Neural progenitor cell (in vitro differentiated cells): ENCODE data around the gene PAGE4. TPM values are rescaled to one million over a fixed set of nuclear protein-coding genes. Genes with fewer than 3 reads are reported as not detected.
A peak's percentile ranks its signal among the peaks of the same experiment; 100 is the strongest.

ENCODE experiments used
- DNase-seq: peaks from one replicate; pipeline ENCODE4 v3.0.0-alpha.2; 2016; ENCODE audit warnings: low spot score
- H2AFZ ChIP-seq: fragments of 200-600 bp; sonication (generic); replicated peaks from 2 replicates; pipeline ENCODE4 v1.6.1; 2016; ENCODE audit warnings: antibody characterized with exemption
- H3F3A ChIP-seq: fragments of 200-600 bp; sonication (generic); 2 replicates; pipeline ENCODE4 v1.6.1; 2016; ENCODE audit warnings: antibody characterized with exemption, low read depth
- H3K27ac ChIP-seq: fragments of 200-600 bp; sonication (generic); 2 replicates; pipeline ENCODE4 v1.5.1; 2016; ENCODE audit warnings: mild to moderate bottlenecking
- H3K27me3 ChIP-seq: fragments of 200-600 bp; sonication (generic); 2 replicates; pipeline ENCODE4 v1.6.1; 2016; ENCODE audit warnings: mild to moderate bottlenecking, moderate library complexity
- H3K36me3 ChIP-seq: fragments of 200-600 bp; sonication (generic); 2 replicates; pipeline ENCODE4 v1.5.1; 2016
- H3K4me1 ChIP-seq: fragments of 200-600 bp; sonication (generic); 2 replicates; pipeline ENCODE4 v1.6.1; 2016; ENCODE audit warnings: mixed run types
- H3K4me2 ChIP-seq: fragments of 200-600 bp; sonication (generic); 2 replicates; pipeline ENCODE4 v1.6.1; 2016
- H3K4me3 ChIP-seq: fragments of 200-600 bp; sonication (generic); 2 replicates; pipeline ENCODE4 v1.5.1; 2016
- H3K79me2 ChIP-seq: fragments of 200-600 bp; sonication (generic); 2 replicates; pipeline ENCODE4 v1.6.1; 2016; ENCODE audit warnings: low read depth
- H3K9ac ChIP-seq: fragments of 200-600 bp; sonication (generic); 2 replicates; pipeline ENCODE4 v1.6.1; 2016
- H3K9me3 ChIP-seq: fragments of 200-600 bp; sonication (generic); 2 replicates; pipeline ENCODE4 v1.5.1; 2016; ENCODE audit warnings: low read depth
- H4K20me1 ChIP-seq: fragments of 200-600 bp; sonication (generic); 2 replicates; pipeline ENCODE4 v1.6.1; 2016; ENCODE audit warnings: low read depth
- H3K27ac Mint-ChIP-seq: 3 replicates; pipeline ENCODE4 v1.8.0; 2021; ENCODE audit warnings: mixed read lengths
- H3K27me3 Mint-ChIP-seq: 2 replicates; pipeline ENCODE4 v1.8.0; 2022; ENCODE audit warnings: low read depth, mild to moderate bottlenecking, inconsistent platforms, moderate library complexity, mixed read lengths; ENCODE audit not compliant: insufficient read depth
- H3K36me3 Mint-ChIP-seq: 3 replicates; pipeline ENCODE4 v1.8.0; 2021; ENCODE audit warnings: mixed read lengths
- H3K4me1 Mint-ChIP-seq: 3 replicates; pipeline ENCODE4 v1.8.0; 2021; ENCODE audit warnings: mixed read lengths
- H3K4me3 Mint-ChIP-seq: 3 replicates; pipeline ENCODE4 v1.8.0; 2021; ENCODE audit warnings: mild to moderate bottlenecking, moderate library complexity, mixed read lengths
- H3K9me3 Mint-ChIP-seq: 3 replicates; pipeline ENCODE4 v1.8.0; 2020; ENCODE audit warnings: mixed read lengths
- EZH2 ChIP-seq: fragments of 200-600 bp; sonication (generic); IDR thresholded peaks from 2 replicates; pipeline ENCODE4 v1.6.1; 2017; ENCODE audit warnings: antibody characterized with exemption, mild to moderate bottlenecking, moderate library complexity
- EZH2phosphoT487 ChIP-seq: fragments of 200-600 bp; sonication (generic); IDR thresholded peaks from 2 replicates; pipeline ENCODE4 v1.6.1; 2017; ENCODE audit warnings: antibody characterized with exemption
- total RNA-seq: library from RNA; depleted of rRNA; stranded (reverse); fragments of >200 nt; gene quantifications from 2 replicates; pipeline ENCODE4 v1.2.3, GENCODE V29; 2015; ENCODE audit warnings: low replicate concordance
- TF ChIP-seq, protein P1 (sequence below): fragments of 200-600 bp; sonication (generic); IDR thresholded peaks from 2 replicates; pipeline ENCODE4 v1.5.1; 2017; ENCODE audit warnings: antibody characterized with exemption, mild to moderate bottlenecking

Gene PAGE4
- total RNA-seq, 1 donor from 2014 or later = not detected

- H3K4me3 ChIP-seq = no peak overlapping the region
- no peak overlapping the region for H2AFZ ChIP-seq
- no peaks in the 10 kb centered on the region for H4K20me1 ChIP-seq
- H3K27me3 ChIP-seq = no peaks in the 10 kb centered on the region
- H3K9ac ChIP-seq = no peak overlapping the region
- no peak overlapping the region for H3K4me2 ChIP-seq
- Mint-ChIP-seq H3K9me3 (no peaks in the 10 kb centered on the region), H3K36me3 (no peaks in the 10 kb centered on the region), H3K4me3 (no peak overlapping the region), H3K27me3 (peaks cover 4% of the 10 kb centered on the region), H3K27ac (peak overlapping the region; percentile 97), H3K4me1 (peaks cover 42% of the 10 kb centered on the region)
- no peaks in the 10 kb centered on the region for H3K79me2 ChIP-seq
- H3K4me1 ChIP-seq = no peaks in the 10 kb centered on the region
- no peaks in the 10 kb centered on the region for H3K9me3 ChIP-seq
- DNase-seq = peak; percentile 84
- TF ChIP-seq EZH2phosphoT487 = no peak
- TF ChIP-seq, protein P1, sequence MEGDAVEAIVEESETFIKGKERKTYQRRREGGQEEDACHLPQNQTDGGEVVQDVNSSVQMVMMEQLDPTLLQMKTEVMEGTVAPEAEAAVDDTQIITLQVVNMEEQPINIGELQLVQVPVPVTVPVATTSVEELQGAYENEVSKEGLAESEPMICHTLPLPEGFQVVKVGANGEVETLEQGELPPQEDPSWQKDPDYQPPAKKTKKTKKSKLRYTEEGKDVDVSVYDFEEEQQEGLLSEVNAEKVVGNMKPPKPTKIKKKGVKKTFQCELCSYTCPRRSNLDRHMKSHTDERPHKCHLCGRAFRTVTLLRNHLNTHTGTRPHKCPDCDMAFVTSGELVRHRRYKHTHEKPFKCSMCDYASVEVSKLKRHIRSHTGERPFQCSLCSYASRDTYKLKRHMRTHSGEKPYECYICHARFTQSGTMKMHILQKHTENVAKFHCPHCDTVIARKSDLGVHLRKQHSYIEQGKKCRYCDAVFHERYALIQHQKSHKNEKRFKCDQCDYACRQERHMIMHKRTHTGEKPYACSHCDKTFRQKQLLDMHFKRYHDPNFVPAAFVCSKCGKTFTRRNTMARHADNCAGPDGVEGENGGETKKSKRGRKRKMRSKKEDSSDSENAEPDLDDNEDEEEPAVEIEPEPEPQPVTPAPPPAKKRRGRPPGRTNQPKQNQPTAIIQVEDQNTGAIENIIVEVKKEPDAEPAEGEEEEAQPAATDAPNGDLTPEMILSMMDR = peak; percentile 57
- H3K36me3 ChIP-seq = no peaks in the 10 kb centered on the region
- no peaks in the 10 kb centered on the region for H3F3A ChIP-seq
- no peak overlapping the region for H3K27ac ChIP-seq
These were observed 11.6 kb downstream of the PAGE4 start for GRCh38 chrX:49840679-49841078.

DNA sequence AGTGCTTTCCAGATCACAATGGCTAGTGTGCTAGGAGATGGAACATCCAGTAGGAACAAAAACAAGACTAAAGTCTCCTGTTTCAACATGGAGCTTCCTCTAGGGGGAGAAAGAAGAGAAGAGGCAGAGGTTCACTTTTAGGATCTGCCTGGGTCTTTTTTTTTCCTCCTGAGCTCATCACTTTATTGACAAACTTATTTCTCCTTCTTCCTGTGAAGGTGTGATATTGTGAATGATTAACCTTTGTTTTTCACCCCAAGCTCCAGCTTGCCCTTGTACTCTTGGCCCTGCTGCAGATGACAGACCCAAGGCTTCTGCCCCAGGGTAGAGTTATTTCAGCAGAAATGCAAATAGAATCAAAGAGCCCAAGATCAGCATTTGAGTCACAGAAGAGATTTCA lies 13.5 kb downstream of the PAGE4 start:
- Histone ChIP-seq H3K79me2 (no peaks in the 10 kb centered on the region), H3F3A (no peaks in the 10 kb centered on the region), H3K27me3 (no peaks in the 10 kb centered on the region), H2AFZ (no peak overlapping the region), H3K4me3 (no peak overlapping the region), H4K20me1 (no peaks in the 10 kb centered on the region), H3K27ac (no peak overlapping the region), H3K9me3 (peaks cover 3% of the 10 kb centered on the region), H3K36me3 (no peaks in the 10 kb centered on the region), H3K4me2 (no peak overlapping the region), H3K9ac (no peak overlapping the region), H3K4me1 (no peaks in the 10 kb centered on the region)
- DNase-seq = no peak
- TF ChIP-seq, protein P1 = no peak
- no peak for TF ChIP-seq EZH2phosphoT487
- no peak for TF ChIP-seq EZH2
- no peaks in the 10 kb centered on the region for H3K36me3 Mint-ChIP-seq
- H3K27me3 Mint-ChIP-seq = peaks cover 6% of the 10 kb centered on the region
- H3K4me3 Mint-ChIP-seq = no peak overlapping the region
- H3K27ac Mint-ChIP-seq = peak overlapping the region; percentile 83
- H3K9me3 Mint-ChIP-seq = no peaks in the 10 kb centered on the region
- peaks cover 47% of the 10 kb centered on the region for H3K4me1 Mint-ChIP-seq

DNA sequence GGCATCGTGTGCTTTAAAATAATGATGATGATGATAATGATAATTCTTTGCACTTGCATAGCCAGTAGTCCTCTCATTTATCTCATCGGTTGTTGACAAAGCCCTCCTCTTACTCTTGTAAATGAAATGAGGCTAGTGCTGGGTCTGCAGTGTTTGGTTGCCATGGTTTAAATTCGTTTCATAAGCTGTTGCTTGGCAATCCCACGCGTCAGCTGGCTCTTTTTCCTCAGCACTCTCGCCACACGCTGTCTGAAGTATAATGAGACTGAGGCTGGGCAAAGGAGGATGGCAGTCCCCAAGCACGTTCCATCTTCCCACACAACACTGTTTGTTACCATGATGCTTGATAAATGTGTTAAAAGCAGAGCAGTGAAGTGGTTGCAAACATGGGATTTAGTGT lies 15.5 kb downstream of the PAGE4 start:
- Mint-ChIP-seq H3K27ac (peak overlapping the region; percentile 92), H3K9me3 (no peaks in the 10 kb centered on the region), H3K4me3 (no peak overlapping the region), H3K36me3 (no peaks in the 10 kb centered on the region), H3K4me1 (peaks cover 47% of the 10 kb centered on the region), H3K27me3 (peaks cover 6% of the 10 kb centered on the region)
- H3K4me3 ChIP-seq = no peak overlapping the region
- TF ChIP-seq EZH2phosphoT487 (no peak), EZH2 (no peak)
- TF ChIP-seq, protein P1 = no peak
- H3K36me3 ChIP-seq = no peaks in the 10 kb centered on the region
- no peaks in the 10 kb centered on the region for H3K79me2 ChIP-seq
- no peak overlapping the region for H3K27ac ChIP-seq
- H4K20me1 ChIP-seq = no peaks in the 10 kb centered on the region
- no peak overlapping the region for H2AFZ ChIP-seq
- H3K4me1 ChIP-seq = no peaks in the 10 kb centered on the region
- DNase-seq = no peak
- H3K9ac ChIP-seq = no peak overlapping the region
- H3K9me3 ChIP-seq = peaks cover 6% of the 10 kb centered on the region
- H3K27me3 ChIP-seq = no peaks in the 10 kb centered on the region
- no peaks in the 10 kb centered on the region for H3F3A ChIP-seq
- H3K4me2 ChIP-seq = no peak overlapping the region
